OCI-LY7 (cell line): ENCODE data around the gene LAMC1.

Experiments
- EZH2phosphoT487 ChIP-seq: fragments of 200-600 bp; sonication (generic); IDR thresholded peaks from 2 replicates; pipeline ENCODE4 v1.6.1; 2018; ENCODE audit warnings: low read depth, borderline replicate concordance, mild to moderate bottlenecking, mixed run types, antibody characterized with exemption, low read length, moderate library complexity, mixed read lengths
- TF ChIP-seq, protein P1 (sequence below): fragments of 200-600 bp; sonication (generic); conservative IDR thresholded peaks from 2 replicates; pipeline ENCODE4 v1.5.1; 2014; ENCODE audit warnings: mild to moderate bottlenecking, antibody characterized with exemption, low read length, moderate library complexity, mixed read lengths

- TF ChIP-seq EZH2phosphoT487: no peak
- TF ChIP-seq, protein P1, sequence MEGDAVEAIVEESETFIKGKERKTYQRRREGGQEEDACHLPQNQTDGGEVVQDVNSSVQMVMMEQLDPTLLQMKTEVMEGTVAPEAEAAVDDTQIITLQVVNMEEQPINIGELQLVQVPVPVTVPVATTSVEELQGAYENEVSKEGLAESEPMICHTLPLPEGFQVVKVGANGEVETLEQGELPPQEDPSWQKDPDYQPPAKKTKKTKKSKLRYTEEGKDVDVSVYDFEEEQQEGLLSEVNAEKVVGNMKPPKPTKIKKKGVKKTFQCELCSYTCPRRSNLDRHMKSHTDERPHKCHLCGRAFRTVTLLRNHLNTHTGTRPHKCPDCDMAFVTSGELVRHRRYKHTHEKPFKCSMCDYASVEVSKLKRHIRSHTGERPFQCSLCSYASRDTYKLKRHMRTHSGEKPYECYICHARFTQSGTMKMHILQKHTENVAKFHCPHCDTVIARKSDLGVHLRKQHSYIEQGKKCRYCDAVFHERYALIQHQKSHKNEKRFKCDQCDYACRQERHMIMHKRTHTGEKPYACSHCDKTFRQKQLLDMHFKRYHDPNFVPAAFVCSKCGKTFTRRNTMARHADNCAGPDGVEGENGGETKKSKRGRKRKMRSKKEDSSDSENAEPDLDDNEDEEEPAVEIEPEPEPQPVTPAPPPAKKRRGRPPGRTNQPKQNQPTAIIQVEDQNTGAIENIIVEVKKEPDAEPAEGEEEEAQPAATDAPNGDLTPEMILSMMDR: no peak
Observed at GRCh38 chr1:182977480-182977879, 45.7 kb upstream of the LAMC1 start.
